GM12865 (cell line): ENCODE measurements around the gene MAGED1.
A peak's percentile ranks its signal among the peaks of the same experiment; 100 is the strongest.

ENCODE experiments used
- DNase-seq: peaks from one replicate; pipeline ENCODE4 v3.0.0; 2010; ENCODE audit warnings: low read depth
- H3K4me3 ChIP-seq: 2 replicates; pipeline ENCODE4 v1.5.1; 2011; ENCODE audit warnings: mild to moderate bottlenecking, low read depth, low read length, control low read depth
- CTCF ChIP-seq: IDR thresholded peaks from 2 replicates; pipeline ENCODE4 v1.5.1; 2011; ENCODE audit warnings: low read length, control low read depth, low read depth, inconsistent platforms; ENCODE audit not compliant: insufficient read depth; ENCODE audit errors: missing control alignments

Gene MAGED1

DNA sequence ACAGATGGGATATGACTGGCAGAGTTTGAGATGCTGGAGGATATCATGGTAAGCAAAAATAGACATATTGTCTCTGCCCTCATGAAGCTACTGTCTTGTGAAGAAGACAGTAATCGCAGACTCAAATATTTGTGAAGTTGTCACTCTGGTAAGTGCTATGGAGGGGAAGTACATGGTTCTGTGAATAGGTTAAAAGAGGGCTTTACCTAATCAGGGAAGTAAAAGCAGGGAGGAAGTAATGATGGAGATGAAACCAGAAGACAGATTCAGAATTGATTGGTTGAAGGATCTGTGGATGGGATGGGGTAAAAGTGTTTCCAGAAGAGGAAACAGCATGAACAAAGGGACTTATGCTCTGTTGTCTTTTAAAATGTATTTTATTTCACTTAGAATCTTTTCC, 19.3 kb upstream of the MAGED1 start:
- H3K4me3 ChIP-seq: no peak overlapping the region
- no peak for DNase-seq
- no peak for TF ChIP-seq CTCF

DNA sequence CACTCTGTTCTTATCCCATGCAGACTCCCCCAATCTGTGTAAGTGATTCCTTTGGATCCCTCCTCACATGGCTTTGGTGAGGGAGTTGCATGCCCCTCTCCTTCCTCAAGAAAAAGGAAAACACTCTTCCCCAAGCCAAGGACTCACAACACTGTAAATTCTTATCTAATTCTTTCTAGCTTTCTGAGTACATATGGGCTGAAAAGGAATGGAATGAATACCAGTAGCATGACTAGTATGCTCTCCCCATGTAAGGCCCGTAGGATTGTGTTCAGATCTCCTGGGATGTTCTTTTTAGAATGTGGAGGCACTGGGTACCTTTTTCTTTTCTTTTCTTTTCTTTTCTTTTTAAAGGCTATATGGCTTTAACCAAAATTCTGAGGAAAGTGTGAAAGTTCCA, 17.0 kb upstream of the MAGED1 start:
- no peak for DNase-seq
- H3K4me3 ChIP-seq: no peak overlapping the region
- no peak for TF ChIP-seq CTCF

- no peak for TF ChIP-seq CTCF
- no peak overlapping the region for H3K4me3 ChIP-seq
- DNase-seq: no peak
These were observed 15.4 kb upstream of the MAGED1 start for GRCh38 chrX:51878056-51878455.

- TF ChIP-seq CTCF: no peak
- DNase-seq: no peak
- no peak overlapping the region for H3K4me3 ChIP-seq
These were observed 3.6 kb upstream of the MAGED1 start for GRCh38 chrX:51889851-51890250.

GRCh38 chrX:51891245-51891644, 2.2 kb upstream of the MAGED1 start:
- TF ChIP-seq CTCF: no peak
- no peak overlapping the region for H3K4me3 ChIP-seq
- no peak for DNase-seq

DNA sequence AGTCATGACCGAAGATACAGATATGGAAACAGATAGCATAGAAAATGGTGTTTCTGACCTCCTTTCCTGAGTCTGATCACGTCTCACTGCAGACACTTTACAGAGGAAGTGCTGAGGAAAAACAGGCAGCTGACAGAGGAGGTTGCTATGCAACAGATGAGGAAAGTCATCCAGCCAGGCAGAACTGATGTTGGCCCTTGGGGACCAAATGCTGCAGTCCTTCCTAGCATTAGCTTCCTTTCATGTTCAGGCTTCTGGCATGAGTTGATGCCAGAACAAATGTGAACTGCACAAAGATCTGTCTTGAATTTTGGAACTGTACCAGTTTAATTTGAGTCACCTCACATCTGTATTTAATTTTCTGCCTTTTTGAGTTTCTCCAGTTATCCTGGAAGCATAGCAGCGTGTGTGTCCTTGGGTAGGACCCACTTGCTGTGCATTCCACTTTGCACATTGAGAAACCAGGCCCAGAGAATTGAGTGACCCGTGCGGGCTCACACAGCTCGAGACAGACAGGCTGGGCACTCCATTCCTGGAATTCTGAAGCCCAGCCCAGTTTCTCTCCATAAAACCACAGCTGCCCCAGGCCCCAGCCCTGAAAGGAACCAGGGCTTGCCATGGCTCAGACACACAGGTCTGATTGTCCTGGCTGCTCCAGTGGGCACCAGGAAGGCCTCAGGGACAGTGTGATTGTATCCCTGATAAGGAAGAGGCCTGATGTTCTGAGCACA, 1.4 kb upstream of the MAGED1 start:
- TF ChIP-seq CTCF: no peak
- no peak overlapping the region for H3K4me3 ChIP-seq
- DNase-seq: peak; percentile 34
